GM12875 (cell line): ENCODE results near the gene RAD9A.
A peak's percentile ranks its signal among the peaks of the same experiment; 100 is the strongest.

Experiments used
- H3K4me3 ChIP-seq: one replicate; pipeline ENCODE4 v1.5.1; 2011; ENCODE audit warnings: low read depth, low read length, control low read depth
- CTCF ChIP-seq: IDR thresholded peaks from 2 replicates; pipeline ENCODE4 v1.5.1; 2011; ENCODE audit warnings: low read depth, mild to moderate bottlenecking, control low read depth, inconsistent platforms, low read length, moderate library complexity, borderline replicate concordance; ENCODE audit not compliant: insufficient read depth

RAD9A gene

DNA sequence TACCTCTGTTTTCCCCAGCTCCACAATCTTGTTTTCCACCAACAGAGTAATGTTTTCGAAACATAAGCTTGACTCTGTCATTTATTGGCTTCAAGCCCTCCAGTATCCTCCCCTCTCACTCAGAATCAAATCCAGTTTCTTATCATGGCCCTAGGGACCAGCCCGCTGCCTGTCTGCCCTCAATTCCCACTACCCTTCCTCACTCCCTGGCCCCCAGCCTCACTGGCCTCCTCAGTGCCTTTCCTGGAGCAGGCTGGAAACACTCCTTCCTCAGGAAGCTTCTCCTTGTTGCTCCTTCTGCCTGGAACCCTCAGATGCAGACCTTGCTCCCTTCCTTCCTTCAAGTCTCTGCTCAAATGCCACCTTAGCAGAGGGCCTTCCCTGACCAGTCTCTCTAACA lies 42.3 kb upstream of the RAD9A start:
- H3K4me3 ChIP-seq: no peak overlapping the region
- TF ChIP-seq CTCF: no peak

DNA sequence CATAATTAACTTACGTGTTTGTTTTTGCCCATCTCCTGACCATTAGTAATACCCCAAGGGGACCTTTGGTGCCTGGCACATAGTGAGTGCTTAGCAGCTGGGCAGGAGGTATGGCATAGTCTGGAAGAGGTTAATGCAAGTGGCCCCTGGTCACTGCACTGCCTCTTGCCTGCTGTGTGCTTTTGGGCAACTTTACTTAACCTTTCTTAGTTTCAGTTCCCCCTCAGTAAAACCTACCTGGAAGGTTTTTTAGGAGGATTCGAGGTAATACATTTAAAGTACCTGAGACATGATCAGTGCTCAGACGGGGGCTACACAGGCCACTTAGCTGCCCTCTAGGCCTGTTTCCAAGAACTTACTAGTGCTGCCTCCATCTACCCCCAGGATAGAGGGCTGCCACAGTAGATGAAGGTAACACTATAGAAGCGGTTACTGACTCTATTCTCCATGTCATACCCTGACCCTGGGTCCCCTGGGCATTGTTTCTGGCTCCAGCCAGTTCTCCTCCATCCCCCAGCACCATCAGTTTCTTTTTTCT lies 41.8 kb upstream of the RAD9A start:
- no peak for TF ChIP-seq CTCF
- no peak overlapping the region for H3K4me3 ChIP-seq

DNA sequence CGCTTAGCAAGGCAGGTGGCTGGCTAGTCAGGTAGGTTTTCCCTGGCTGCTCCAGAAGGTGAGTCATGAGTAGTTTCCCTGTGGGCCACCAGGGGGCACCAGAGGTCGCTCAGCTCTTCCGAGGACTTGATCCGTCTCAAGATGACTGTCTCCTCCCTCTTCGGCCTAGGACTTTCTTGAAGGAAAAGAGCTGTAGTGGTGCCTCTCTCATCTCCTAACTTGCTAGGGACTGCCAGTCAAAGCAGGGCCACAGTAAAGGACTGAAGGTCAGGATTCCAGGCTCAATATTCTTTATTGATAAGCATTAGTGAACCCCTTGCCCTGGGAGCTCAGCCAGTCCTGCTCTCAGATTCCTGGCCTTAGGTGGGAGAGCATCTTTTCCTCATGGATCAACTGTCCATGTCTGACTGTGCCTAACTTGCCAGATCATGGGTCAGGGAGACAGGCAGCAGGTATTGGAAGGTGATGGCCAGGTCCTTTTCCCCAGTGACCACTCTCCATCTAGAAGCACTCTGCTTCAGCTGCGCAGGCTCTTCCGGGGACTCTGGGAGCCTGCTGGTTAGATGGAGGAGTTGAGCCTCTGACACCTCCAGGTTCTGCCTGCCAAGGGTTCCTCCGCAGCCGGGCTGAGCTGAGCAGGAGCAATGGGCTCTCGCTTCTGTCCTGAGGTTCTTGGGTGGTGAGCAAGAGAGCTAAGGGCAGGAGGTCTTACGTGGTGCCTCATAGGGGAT lies 40.3 kb upstream of the RAD9A start:
- TF ChIP-seq CTCF: peak; percentile 95
- peak overlapping the region; percentile 90 for H3K4me3 ChIP-seq

- peak overlapping the region; percentile 90 for H3K4me3 ChIP-seq
- TF ChIP-seq CTCF: no peak
Measured at GRCh38 chr11:67352546-67353316, 39.1 kb upstream of the RAD9A start.

DNA sequence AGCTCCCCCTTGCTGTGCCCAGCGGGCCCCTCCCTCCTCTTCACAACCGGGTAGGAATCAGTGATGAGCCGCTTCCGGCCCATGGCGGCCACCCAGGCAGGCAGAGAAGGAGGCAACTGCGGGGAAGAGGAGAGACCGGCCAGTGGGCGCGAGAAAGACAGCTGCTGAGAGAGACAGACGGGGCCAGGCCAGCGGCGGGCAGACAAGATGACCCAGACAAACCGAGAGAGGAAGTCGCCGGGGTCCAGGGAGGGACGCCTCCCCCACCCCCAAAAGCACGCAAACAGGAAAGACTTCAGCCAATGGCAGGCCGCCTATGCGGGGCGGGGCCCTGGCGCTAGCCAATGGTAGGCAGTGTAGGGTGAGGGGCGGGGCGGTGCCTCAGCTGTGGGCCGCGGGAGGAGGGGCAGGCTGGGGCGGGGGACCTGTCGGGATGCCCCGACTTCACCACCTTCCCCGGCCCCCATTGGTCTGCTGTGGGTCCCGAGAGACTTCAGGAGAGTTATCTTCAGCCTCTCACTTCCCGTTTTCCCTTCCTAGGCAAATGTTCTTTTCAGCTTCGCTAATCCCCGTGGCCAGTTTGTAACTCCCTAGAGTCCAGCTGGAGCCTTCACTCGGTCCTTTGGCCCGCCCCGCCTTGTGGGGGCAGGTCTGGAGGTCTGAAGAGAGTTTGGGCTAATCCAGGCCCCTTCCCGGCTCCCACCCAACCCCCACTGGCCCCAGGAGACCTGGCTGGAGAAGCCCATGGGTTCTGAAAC lies 38.3 kb upstream of the RAD9A start, which contains the start of gene POLD4:
POLD4 (minus strand) TSS at position 230 of the 758 bp plus-strand sequence; CDS start at position 83, 147 bp downstream.
- no peak for TF ChIP-seq CTCF

GRCh38 chr11:67354075-67355022 lies 37.4 kb upstream of the RAD9A start:
- no peak for TF ChIP-seq CTCF
- H3K4me3 ChIP-seq: peak overlapping the region; percentile 2

More for the DNA sequence above, 38.3 kb upstream of the RAD9A start, which contains the start of gene POLD4:
- peak within 1 kb of the TSS; percentile 90 for H3K4me3 ChIP-seq
